NCI-H748 (cell line): ENCODE results near the gene MTSS2.
A peak's percentile ranks its signal among the peaks of the same experiment; 100 is the strongest.

Source experiments
- DNase-seq: peaks from one replicate; lab custom pipeline; 2025; ENCODE audit not compliant: unreplicated experiment; lab: John Stamatoyannopoulos, UW

MTSS2 gene

DNA sequence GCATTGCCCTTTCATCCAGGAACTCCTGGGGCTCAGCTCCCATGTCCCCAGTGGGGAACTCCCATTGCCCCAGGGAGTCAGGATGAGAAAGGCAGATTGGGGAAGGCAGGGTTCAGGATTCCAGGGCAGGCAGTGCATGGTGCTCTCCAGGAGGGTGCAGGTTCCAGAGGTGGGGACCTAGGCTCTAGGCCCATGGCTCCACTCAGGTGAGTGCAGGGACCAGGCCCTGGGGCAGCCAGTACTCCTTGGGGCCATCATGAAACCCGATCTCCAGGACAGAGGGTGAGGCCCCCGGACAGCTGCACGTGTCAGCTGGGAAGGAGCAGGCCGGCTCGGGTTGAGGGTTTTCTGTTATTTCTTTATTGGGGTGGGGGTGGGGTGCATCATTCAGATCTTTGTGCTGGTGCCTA, 1.3 kb upstream of the MTSS2 start:
- DNase-seq = no peak

DNA sequence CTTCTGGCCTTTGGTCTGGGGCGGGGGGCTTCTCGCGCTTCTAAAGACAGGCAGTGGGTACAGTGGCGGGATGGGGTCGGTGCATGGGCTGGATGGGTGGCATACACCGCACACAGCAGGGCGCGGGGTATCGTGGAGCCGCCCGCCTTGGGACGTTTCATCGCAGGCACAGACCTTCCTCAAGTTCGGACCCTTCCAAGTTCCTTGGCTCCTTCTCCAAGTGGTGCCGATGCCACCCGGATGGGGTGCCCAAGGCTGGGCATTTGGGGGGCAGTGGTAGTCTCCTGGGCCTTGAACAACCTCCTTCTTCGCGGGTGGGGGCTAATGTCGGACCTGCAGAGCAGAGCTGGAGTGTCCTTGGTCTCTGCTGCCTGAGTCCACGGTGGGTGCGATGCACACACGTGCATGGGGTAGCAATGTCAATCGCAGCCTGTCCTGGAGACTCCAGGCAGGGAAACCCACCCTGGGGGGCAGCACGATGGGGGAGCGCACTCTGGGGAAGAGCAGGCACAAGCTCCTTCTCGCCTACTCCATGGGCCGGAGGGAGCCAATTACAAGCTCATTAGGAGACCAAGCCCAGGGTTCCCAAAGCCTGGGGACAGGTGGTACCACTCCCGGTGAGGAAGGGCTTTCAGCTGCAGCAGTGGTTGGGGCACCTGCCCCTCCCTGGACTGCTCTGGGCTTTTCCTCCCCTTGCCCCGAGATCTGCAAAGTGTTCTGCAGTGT, 686 bp upstream of the MTSS2 start:
- DNase-seq = peak; percentile 9

- peak; percentile 53 for DNase-seq
These were observed 554 bp downstream of the MTSS2 start for GRCh38 chr16:70685061-70685937.

DNA sequence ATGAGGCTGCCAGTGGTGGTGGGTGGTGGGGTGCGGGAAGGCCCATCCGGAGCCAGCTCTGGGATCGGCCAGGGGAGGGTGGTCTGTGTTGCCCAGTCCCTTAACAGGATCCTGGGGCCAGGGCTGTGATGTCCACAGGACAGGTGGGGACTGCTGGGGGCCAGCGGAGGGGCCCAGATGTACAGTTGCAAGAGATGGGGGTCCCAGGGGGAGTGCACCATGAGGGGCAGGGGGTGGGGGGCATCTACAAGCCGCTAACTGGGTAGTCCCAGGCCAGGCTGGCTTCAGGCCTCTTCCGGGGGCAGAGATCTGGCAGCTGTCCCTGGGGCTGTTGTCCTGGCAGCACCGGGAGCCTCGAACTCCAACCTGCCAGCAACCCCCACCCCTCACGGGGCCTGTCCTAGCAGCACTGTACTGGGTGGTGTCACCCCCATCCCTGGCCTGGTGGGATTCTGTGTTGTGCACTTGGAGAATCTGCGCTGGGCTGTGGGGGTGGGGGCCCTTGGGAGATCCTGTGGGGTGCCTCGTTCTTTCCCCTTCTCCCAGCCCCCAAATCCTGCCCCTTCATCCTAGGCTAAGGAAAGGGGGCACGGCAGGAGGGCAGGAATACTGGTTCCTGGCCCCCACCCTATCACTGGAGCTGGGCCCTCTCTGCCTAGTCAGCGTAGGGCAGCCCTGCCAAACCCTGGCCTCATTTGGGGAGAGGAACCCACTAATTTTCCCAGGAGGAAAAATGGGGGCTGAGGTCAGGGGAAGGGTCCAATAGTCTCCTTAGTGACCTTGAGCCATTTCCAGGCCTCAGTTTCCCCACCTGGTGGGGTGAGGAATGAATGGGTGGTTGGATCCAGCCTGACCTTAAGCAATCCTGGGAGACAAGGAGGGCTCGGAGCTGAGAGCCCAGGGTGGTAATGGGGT, 1.4 kb downstream of the MTSS2 start:
- no peak for DNase-seq

- DNase-seq = no peak
These were observed 2.5 kb downstream of the MTSS2 start for GRCh38 chr16:70683146-70683944.

DNA sequence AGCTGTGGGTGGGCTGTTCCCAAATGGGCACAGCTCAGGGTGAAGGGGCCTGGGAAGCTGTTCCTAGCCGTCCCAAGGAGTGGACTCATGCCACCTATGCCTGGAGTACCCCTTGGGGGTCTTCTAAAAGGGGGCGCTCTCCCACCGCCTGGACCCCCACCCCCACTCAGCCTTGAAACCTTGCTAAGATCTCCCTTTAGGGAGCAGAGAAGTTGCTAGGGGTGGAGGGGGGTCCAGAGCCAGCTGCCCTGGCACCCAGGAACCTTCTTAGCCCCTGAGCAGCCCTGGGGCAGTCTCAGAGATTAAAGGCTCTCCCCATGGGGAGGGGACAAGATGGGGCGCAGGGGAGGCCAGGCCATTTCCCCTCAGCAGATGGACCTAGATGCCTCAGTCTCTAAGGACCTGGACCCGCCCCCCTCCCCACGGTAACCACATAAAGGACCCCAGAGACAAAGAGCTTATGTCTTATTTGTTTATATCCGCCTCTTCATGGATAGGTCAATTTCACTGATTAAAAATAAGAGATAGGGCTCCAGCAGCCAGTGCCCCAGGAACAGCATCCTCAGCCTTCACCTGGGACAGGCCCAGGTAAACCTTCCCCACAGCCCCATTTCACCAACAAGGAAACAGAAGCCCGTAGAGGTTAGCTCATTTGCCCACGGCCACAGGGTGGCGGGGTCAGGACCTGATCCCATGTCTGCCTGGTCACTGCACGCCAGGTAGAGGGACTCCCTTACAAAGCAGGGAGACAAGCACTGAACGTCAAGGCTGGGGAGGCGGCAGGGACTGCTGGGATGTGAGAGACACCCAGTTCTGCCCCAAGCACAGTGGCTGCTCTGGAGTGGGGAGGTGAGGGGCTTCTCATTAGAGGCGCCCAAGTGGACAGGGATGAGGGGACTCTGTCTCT, 3.4 kb downstream of the MTSS2 start:
- DNase-seq = no peak

GRCh38 chr16:70681382-70682238, 4.2 kb downstream of the MTSS2 start:
- no peak for DNase-seq

DNA sequence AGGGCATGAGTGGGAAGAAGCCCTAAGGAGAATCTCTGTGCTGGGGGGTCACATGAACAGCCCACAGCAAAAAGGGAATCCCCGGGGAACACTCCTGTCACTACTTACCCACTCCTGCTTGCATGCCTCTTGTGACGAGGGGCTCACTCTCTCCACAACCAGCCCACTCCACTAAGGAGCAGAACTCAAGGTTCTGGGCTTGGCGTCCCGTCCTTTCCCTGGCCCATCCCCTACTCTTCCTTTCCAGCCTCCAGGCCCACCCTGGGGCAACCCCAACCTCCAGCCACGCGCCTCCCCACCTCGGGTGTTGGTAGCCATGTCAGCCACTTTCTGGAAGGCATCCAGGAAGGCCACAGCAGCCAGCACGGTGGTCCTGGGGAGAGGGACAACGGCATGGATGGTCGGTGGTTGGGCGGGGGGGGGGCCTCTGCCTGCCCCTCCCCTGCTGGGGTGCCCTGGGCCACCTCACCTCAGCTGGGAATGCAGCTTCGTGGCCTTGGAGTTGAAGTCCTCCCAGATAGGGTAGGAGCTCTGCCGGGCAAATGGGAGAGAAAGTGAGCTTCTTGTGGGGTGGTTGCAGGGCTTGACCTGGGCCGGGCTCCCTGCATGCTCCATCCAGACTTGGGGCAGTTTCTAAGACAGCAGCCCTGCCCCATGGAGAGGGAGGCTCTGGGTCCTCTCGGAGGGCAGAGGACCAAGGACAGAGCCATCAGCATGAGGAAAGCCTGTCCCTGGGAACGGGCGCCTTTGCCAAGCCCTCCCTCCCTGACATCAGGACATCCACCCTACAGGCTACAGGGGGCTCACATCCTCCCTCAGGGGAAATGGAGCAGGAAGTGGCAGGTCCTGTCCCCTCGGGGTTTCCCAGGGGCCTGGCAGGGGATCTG, 5.1 kb downstream of the MTSS2 start:
- DNase-seq = no peak

DNA sequence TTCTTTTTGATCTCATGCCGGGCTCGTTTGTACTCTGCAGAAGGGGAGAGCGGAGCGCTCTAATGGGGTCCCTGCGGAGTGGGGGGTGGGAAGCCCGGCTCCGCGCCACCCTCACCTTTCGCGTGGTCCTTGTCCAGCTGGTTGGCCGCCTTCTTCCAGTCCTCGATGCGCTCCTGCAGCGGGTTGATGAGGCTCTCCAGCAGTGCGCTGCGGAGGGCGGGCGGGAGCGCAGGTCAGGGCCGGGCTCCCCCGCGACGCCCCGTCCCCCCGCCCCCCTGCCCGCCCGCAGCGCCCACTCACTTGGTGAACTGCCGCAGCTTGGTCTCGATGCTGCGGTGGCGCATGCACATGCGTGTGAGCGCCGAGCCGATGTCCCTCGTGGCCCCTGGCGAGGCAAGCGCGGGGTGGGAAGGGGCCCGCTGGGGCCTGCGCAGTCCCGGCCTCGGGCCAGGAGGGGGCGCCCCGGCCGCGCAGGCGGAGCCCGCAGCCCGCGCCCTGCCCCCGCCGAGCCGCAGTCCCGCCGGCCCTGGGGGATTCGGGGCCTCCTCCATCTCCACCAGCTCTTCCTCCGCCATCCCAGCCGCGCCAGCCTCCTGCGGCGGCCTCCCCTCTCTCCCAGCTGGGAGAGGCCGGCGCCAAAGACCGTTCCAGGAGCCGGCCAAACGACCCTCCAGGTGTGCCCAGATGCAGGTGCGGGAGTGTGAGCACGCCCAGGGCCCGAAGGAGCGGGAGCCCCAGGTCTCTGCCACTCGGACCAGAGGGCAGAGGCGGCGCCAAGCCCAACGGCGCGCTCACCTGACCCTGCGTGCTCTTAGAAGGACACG, 6.0 kb downstream of the MTSS2 start:
- DNase-seq = no peak

- no peak for DNase-seq
These were observed 6.8 kb downstream of the MTSS2 start for GRCh38 chr16:70678898-70679670.

DNA sequence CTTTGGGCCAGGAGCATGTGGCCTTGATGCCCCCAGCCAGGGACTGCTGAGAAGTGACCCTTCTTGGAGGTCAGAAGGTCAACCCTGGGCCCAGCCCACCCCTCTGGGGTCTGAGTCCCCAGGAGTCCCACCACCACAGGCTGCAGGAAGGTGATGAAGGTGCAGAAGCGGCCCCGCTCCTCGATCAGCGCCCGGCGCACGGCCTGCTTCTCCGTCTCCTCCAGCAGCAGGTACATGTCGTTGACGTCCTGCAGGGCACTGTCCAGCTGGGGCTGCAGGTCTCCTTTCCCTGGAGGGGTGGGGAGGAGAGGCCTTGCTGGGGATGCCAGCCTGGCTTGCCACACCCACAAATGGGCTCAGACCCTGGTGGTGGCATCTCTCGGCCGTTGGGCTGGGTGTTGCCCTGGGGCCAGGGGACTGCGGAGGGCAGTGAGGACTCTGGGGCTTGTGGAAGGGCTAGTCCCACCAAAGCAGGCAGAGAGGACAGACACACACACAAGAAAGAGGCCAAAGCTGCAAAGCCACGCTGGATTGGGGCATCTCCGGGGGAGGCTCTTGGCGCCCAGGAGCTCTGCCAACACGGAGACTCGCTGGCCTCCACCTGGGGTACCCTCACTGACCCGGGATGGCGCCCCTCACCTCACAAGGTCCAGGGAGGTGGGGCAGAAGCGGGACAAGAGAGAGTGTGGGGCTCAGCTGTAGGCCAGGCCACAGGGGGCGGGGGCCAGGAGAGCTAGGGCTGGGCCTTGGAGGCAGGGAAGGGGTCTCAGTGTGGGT, 7.5 kb downstream of the MTSS2 start:
- DNase-seq = no peak

DNA sequence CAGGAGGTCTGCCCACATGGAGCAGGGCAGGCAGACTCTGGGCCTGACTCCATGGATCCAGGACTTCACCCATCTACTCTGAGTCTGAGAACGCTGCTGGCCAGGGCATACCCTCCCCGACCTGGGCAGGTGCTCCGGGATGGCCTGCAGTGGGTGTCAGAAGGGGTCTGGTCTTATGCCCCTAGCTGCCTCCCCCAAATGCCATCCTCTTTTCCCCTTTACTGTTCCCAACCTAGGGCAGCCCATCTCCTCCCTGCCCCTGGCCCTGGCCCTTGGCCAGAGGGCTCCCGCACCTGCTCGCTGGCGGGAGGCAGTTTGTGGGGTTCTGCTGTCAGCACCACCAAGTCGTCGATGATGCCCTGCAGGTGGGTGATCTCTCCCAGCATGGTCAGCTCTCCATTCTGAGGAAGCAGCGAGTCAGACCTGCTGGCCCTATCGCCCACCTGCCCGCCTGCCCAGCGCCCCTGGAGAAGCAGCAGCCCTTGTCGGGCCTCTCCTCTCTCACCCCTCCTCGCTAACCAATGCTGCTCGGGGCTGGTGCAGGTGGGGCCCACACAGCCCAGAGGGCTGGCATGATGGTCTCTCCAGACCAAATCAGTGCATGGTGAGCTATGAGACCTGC, 8.2 kb downstream of the MTSS2 start:
- DNase-seq = no peak

DNA sequence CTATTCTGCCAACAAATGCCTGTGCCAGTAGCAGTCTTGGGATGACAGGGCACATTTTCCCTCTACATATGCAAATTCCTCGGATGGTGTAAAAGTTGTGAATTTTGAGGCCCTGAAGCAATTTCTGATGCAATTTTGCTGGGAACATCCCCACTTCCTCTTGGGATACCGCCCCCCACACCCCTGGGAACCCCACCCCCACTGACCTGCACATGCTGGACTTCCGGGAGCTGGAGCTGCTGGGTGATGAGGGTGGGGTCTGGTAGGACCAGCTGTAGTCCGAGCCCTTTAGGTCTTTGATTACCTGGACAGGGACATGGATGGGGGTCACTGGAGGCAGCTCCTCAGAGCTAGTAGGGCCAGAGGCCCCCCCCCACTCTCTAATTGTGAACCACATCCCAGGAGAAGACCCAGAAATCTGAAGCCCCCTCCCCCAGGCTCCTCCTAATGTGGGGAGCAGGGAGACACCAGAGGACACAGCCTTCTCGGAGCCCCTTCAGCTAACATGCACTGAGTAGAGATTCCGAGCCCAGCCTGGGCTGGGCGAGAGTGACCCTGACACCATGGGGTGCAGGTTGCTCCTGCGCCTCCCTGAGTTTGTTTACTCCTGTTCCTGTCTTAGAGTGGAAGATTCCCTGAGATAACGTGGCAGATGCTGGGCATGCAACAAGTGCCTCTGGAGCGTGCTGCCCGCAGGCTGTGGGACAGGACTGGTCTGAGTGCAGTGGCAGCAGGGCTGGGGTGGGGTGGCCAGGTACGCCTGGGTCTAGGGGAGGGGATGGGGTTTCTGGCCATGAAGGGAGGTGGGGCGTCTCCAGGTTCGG, 9.0 kb downstream of the MTSS2 start:
- no peak for DNase-seq
